A673 (cell line): ENCODE measurements around the gene PPP5C.

Experiments
- EZH2 ChIP-seq: fragments of 200-600 bp; sonication (generic); IDR thresholded peaks from 2 replicates; pipeline ENCODE4 v1.6.1; 2017; ENCODE audit warnings: borderline replicate concordance, low read depth, mild to moderate bottlenecking, mixed read lengths, antibody characterized with exemption, low read length; ENCODE audit not compliant: poor library complexity, severe bottlenecking
- TF ChIP-seq, protein P1 (sequence below): fragments of 300-800, 200-600 bp; sonication (generic); conservative IDR thresholded peaks from 2 replicates; pipeline ENCODE4 v1.5.1; 2017; ENCODE audit warnings: low read depth, mild to moderate bottlenecking, antibody characterized with exemption, low read length, moderate library complexity, mixed read lengths

DNA sequence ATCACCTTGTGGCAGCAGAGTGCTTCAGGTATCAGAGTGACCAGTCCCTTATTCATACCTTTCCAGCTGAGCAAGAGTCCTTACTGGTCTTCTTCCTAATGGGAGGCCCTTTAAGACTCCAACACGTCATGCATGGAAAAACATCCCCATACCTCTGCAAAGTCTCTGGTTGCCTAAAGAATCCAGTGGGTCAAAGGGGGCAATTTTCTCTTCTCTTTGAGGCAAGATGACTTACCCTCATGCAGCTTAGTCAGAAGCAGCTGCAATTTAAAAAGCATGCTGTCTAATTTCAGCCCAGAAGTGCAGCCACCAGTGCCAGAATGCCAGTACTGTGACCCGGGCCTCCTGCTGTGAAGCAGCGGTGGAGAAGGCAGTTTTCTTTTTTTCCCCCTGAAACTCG, 18.7 kb downstream of the PPP5C start:
- no peak for TF ChIP-seq EZH2
- TF ChIP-seq, protein P1, sequence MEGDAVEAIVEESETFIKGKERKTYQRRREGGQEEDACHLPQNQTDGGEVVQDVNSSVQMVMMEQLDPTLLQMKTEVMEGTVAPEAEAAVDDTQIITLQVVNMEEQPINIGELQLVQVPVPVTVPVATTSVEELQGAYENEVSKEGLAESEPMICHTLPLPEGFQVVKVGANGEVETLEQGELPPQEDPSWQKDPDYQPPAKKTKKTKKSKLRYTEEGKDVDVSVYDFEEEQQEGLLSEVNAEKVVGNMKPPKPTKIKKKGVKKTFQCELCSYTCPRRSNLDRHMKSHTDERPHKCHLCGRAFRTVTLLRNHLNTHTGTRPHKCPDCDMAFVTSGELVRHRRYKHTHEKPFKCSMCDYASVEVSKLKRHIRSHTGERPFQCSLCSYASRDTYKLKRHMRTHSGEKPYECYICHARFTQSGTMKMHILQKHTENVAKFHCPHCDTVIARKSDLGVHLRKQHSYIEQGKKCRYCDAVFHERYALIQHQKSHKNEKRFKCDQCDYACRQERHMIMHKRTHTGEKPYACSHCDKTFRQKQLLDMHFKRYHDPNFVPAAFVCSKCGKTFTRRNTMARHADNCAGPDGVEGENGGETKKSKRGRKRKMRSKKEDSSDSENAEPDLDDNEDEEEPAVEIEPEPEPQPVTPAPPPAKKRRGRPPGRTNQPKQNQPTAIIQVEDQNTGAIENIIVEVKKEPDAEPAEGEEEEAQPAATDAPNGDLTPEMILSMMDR, result no peak
